ENCODE results near the gene VASH1. TPM values are rescaled to one million over a fixed set of nuclear protein-coding genes. Genes with fewer than 3 reads are reported as not detected.

The VASH1 gene
- total RNA-seq, 1 experiment from 2014 or later, result 4.3 TPM

DNA sequence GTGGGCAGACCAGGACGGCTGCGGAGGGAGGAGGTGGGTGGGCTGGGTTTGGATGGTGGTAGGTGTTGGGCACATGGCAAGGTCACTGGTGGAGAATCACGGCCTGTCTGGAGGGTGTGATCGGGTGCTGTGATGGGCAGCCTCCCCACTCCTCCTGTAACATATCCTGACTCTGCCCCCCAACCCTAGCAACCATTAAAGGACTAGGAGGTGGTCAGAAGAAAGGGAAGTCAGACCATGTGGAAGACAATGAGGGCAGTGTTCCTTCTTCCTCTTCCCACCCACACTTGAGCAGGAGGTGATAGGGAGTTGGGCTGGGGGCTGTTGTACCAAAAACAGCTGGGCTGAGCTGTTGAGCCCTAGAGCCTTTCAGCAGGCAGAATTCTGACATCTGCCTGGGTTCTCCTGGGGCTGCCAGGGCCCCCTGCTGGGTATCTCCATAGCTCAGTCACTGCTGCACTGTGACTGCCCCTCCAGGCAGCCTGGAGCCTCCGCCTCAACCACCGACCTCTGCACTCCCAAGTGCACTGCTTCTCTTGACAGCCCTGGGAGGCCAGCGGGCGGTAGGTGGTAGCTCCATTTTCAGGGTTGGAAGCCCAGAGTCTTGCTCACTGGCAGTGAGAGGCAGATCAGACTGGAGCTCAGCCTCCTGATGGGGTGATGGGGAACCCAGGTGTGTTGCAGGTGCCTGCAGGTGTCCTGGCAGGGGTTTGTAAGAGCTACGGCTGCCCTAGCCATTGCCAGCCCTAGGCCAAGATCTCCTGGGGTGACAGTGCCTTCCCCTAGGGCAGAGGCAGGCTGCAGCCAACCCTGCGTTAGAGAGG is 15.4 kb downstream of the VASH1 start:
- H3K79me2 ChIP-seq (ENCODE audit: low read depth), result no peaks in the 10 kb centered on the region
- no peak overlapping the region for H3K4me2 ChIP-seq
- peaks cover 7% of the 10 kb centered on the region for H3K27me3 ChIP-seq (ENCODE audit: insufficient read depth, low read depth)
- peaks cover 17% of the 10 kb centered on the region for H3K4me1 ChIP-seq (replicated peaks; ENCODE audit: insufficient read depth)
- H3K9me3 ChIP-seq (ENCODE audit: insufficient read depth, low read depth), result no peaks in the 10 kb centered on the region
- no peak overlapping the region for H3K27ac ChIP-seq
- intact Hi-C loops (cut with micrococcal nuclease; ENCODE audit: unreplicated experiment), result no loop called here
- H3K36me3 ChIP-seq (ENCODE audit: low read depth), result no peaks in the 10 kb centered on the region
- no peak overlapping the region for H3K4me3 ChIP-seq
- TF ChIP-seq EZH2 (IDR thresholded peaks at IDR 0.05; ENCODE audit: low read depth), result no peak
- TF ChIP-seq, protein P1, sequence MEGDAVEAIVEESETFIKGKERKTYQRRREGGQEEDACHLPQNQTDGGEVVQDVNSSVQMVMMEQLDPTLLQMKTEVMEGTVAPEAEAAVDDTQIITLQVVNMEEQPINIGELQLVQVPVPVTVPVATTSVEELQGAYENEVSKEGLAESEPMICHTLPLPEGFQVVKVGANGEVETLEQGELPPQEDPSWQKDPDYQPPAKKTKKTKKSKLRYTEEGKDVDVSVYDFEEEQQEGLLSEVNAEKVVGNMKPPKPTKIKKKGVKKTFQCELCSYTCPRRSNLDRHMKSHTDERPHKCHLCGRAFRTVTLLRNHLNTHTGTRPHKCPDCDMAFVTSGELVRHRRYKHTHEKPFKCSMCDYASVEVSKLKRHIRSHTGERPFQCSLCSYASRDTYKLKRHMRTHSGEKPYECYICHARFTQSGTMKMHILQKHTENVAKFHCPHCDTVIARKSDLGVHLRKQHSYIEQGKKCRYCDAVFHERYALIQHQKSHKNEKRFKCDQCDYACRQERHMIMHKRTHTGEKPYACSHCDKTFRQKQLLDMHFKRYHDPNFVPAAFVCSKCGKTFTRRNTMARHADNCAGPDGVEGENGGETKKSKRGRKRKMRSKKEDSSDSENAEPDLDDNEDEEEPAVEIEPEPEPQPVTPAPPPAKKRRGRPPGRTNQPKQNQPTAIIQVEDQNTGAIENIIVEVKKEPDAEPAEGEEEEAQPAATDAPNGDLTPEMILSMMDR (conservative IDR thresholded peaks at IDR 0.05), result no peak
- CTCF ChIA-PET, result interaction anchor here (0.6 kb wide), 1 partner anchor 142 kb away, joined by 9 read pairs; no protein-coding TSS in a partner anchor
- no TSS peak for BruUV-seq (replicated peaks)
- H2AFZ ChIP-seq, result no peak overlapping the region
- DNase-seq, result no peak
- H4K20me1 ChIP-seq (ENCODE audit: insufficient read depth), result no peaks in the 10 kb centered on the region
- no peaks in the 10 kb centered on the region for H3K9me2 ChIP-seq (ENCODE audit: insufficient read depth)
- no peaks in the 10 kb centered on the region for H3F3A ChIP-seq (ENCODE audit: insufficient read depth, low read depth)
- POLR2A ChIA-PET (ENCODE audit: unreplicated experiment), result interaction anchor here (0.6 kb wide), 2 partner anchors 11 to 577 kb away, joined by 3 to 6 read pairs; no protein-coding TSS in a partner anchor

DNA sequence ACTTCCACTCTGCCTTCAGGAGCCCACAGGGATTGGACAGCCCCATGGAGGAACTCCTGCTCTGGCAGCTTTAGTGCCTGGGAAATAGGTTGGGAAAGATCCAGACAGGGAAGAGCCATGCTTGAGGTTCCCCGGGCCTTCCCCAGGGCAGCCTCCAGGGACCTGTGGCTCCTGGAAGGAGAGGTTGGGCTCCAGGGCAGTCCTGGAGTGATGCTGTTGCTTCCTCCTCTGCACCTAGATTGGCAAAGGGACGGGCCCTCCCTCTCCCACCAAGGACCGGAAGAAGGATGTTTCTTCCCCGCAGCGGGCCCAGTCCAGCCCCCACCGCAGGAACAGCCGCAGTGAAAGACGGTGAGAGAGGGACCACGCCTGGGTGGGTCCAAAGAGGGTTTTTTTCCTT is 16.5 kb downstream of the VASH1 start:
- Histone ChIP-seq H3K27ac (no peak overlapping the region), H4K20me1 (ENCODE audit: insufficient read depth) (no peaks in the 10 kb centered on the region), H2AFZ (no peak overlapping the region), H3K4me3 (no peak overlapping the region), H3K9me3 (ENCODE audit: insufficient read depth, low read depth) (no peaks in the 10 kb centered on the region), H3K36me3 (ENCODE audit: low read depth) (no peaks in the 10 kb centered on the region), H3K79me2 (ENCODE audit: low read depth) (no peaks in the 10 kb centered on the region), H3K27me3 (ENCODE audit: insufficient read depth, low read depth) (no peaks in the 10 kb centered on the region), H3K9me2 (ENCODE audit: insufficient read depth) (no peaks in the 10 kb centered on the region), H3F3A (ENCODE audit: insufficient read depth, low read depth) (no peaks in the 10 kb centered on the region), H3K4me1 (replicated peaks; ENCODE audit: insufficient read depth) (peaks cover 14% of the 10 kb centered on the region), H3K4me2 (no peak overlapping the region)
- BruUV-seq (replicated peaks), result no TSS peak
- no peak for DNase-seq
- ChIA-PET POLR2A (ENCODE audit: unreplicated experiment) (no interaction called here), CTCF (no interaction called here)
- no peak for TF ChIP-seq EZH2 (IDR thresholded peaks at IDR 0.05; ENCODE audit: low read depth)
- TF ChIP-seq, protein P1 (conservative IDR thresholded peaks at IDR 0.05), result no peak
- intact Hi-C loops (cut with micrococcal nuclease; ENCODE audit: unreplicated experiment), result no loop called here

DNA sequence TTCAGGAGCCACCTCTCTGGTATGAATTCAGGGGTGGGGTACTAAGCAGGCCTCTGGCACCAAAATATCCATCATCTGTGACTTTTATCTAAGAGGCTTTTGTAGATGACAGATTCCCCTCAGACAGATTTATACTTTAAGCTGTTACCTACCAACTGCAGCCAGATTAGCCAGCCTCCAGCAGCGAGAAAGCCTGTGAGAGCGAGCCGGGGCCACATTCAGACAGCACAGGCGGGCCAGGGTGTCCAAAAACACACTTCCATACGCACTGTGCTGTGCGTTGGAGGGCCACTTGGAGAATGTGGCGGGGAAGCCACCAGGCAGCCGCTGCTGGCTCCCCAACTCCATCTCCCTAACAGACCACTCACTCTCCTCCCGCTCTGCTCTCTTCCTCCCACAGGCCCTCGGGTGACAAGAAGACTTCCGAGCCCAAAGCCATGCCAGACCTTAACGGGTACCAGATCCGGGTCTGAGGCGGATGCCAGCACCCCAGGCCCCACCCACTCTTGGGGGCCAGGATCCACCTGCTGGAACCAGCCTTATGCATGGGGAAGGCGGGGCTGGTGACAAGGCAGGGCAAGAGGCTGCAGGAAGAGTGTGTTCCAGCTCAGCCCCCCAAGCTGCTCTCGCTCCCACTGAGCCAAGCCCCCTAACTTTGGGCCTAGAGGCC is 17.4 kb downstream of the VASH1 start:
- no TSS peak for BruUV-seq (replicated peaks)
- Histone ChIP-seq H3F3A (ENCODE audit: insufficient read depth, low read depth) (no peaks in the 10 kb centered on the region), H3K9me2 (ENCODE audit: insufficient read depth) (no peaks in the 10 kb centered on the region), H3K4me2 (no peak overlapping the region), H4K20me1 (ENCODE audit: insufficient read depth) (no peaks in the 10 kb centered on the region), H3K9me3 (ENCODE audit: insufficient read depth, low read depth) (no peaks in the 10 kb centered on the region), H3K4me3 (no peak overlapping the region), H3K27me3 (ENCODE audit: insufficient read depth, low read depth) (no peaks in the 10 kb centered on the region), H3K79me2 (ENCODE audit: low read depth) (no peaks in the 10 kb centered on the region), H2AFZ (no peak overlapping the region), H3K27ac (no peak overlapping the region), H3K36me3 (ENCODE audit: low read depth) (no peaks in the 10 kb centered on the region), H3K4me1 (replicated peaks; ENCODE audit: insufficient read depth) (peaks cover 5% of the 10 kb centered on the region)
- ChIA-PET POLR2A (ENCODE audit: unreplicated experiment) (no interaction called here), CTCF (no interaction called here)
- intact Hi-C loops (cut with micrococcal nuclease; ENCODE audit: unreplicated experiment), result no loop called here
- DNase-seq, result no peak
- TF ChIP-seq, protein P1 (conservative IDR thresholded peaks at IDR 0.05), result no peak
- no peak for TF ChIP-seq EZH2 (IDR thresholded peaks at IDR 0.05; ENCODE audit: low read depth)
